Smooth muscle cell (in vitro differentiated cells): Measurements from ENCODE around the gene ITFG1. TPM values are rescaled to one million over a fixed set of nuclear protein-coding genes. Genes with fewer than 3 reads are reported as not detected.

ENCODE experiments used
- DNase-seq: peaks from one replicate; lab custom pipeline; 2025; ENCODE audit not compliant: unreplicated experiment; lab: John Stamatoyannopoulos, UW
- H2AFZ ChIP-seq: fragments of 200-600 bp; sonication (generic); 2 replicates; pipeline ENCODE4 v1.6.0; 2016; ENCODE audit warnings: antibody characterized with exemption, low read depth, mild to moderate bottlenecking
- H3F3A ChIP-seq: fragments of 200-600 bp; sonication (generic); 2 replicates; pipeline ENCODE4 v1.6.0; 2017; ENCODE audit warnings: antibody characterized with exemption, low read depth
- H3K27ac ChIP-seq: fragments of 200-600 bp; sonication (generic); 2 replicates; pipeline ENCODE4 v1.5.1; 2016; ENCODE audit warnings: low read depth, mild to moderate bottlenecking
- H3K27me3 ChIP-seq: fragments of 200-600 bp; sonication (generic); 2 replicates; pipeline ENCODE4 v1.6.1; 2016; ENCODE audit warnings: low read depth, mild to moderate bottlenecking
- H3K36me3 ChIP-seq: fragments of 200-600 bp; sonication (generic); 2 replicates; pipeline ENCODE4 v1.5.1; 2016; ENCODE audit warnings: low read depth
- H3K4me1 ChIP-seq: fragments of 200-600 bp; sonication (generic); 2 replicates; pipeline ENCODE4 v1.5.1; 2016; ENCODE audit warnings: low read depth
- H3K4me2 ChIP-seq: fragments of 200-600 bp; sonication (generic); 2 replicates; pipeline ENCODE4 v1.6.0; 2016; ENCODE audit warnings: mild to moderate bottlenecking
- H3K4me3 ChIP-seq: fragments of 200-600 bp; sonication (generic); 2 replicates; pipeline ENCODE4 v1.5.1; 2016; ENCODE audit warnings: mild to moderate bottlenecking
- H3K79me2 ChIP-seq: fragments of 200-600 bp; sonication (generic); 2 replicates; pipeline ENCODE4 v1.6.0; 2016; ENCODE audit warnings: low read depth, mild to moderate bottlenecking
- H3K9ac ChIP-seq: fragments of 200-600 bp; sonication (generic); 2 replicates; pipeline ENCODE4 v1.6.0; 2016; ENCODE audit warnings: low read depth
- H3K9me3 ChIP-seq: fragments of 200-600 bp; sonication (generic); replicated peaks from 2 replicates; pipeline ENCODE4 v1.5.1; 2016; ENCODE audit warnings: low read depth
- H4K20me1 ChIP-seq: fragments of 200-600 bp; sonication (generic); 2 replicates; pipeline ENCODE4 v1.6.0; 2016; ENCODE audit warnings: low read depth
- CTCF ChIP-seq: fragments of 200-600 bp; sonication (generic); IDR thresholded peaks from 2 replicates; pipeline ENCODE4 v1.5.1; 2017; ENCODE audit warnings: borderline replicate concordance, mild to moderate bottlenecking, antibody characterized with exemption; ENCODE audit not compliant: insufficient read depth, poor library complexity, severe bottlenecking
- WGBS: methylation state at CpG from one replicate; pipeline ENCODE4 v1.1.7; 2016; ENCODE audit warnings: low lambda C conversion rate; 5-methylcytosine and 5-hydroxymethylcytosine counted together
- polyA plus RNA-seq: library from polyadenylated mRNA; unstranded; fragments of >200 nt; fragmentation: Nextera tagmentation; extraction: Ambion mirVana; gene quantifications from 2 replicates; pipeline ENCODE4 v1.2.1, GENCODE V29; 2016
- total RNA-seq: library from RNA; depleted of rRNA; stranded (reverse); fragments of >200 nt; gene quantifications from 2 replicates; pipeline ENCODE4 v1.2.3, GENCODE V29; 2014

Gene ITFG1
- total and polyA plus RNA-seq, 2 experiments from 2014 or later: 75.2 to 100 TPM

GRCh38 chr16:47247690-47248089, 213.2 kb downstream of the ITFG1 start:
- Histone ChIP-seq H3K9me3 (no peaks in the 10 kb centered on the region), H3K4me2 (no peak overlapping the region), H3F3A (no peaks in the 10 kb centered on the region), H4K20me1 (no peaks in the 10 kb centered on the region), H3K9ac (no peak overlapping the region), H2AFZ (no peak overlapping the region), H3K27me3 (no peaks in the 10 kb centered on the region), H3K27ac (no peak overlapping the region), H3K36me3 (no peaks in the 10 kb centered on the region), H3K79me2 (no peaks in the 10 kb centered on the region), H3K4me1 (peaks cover 7% of the 10 kb centered on the region), H3K4me3 (no peak overlapping the region)
- WGBS: 85% methylated on average over 3 of the region's 3 CpGs
- DNase-seq: no peak
- TF ChIP-seq CTCF: no peak

- Histone ChIP-seq H2AFZ (no peak overlapping the region), H3K36me3 (no peaks in the 10 kb centered on the region), H3K79me2 (no peaks in the 10 kb centered on the region), H3K9ac (no peak overlapping the region), H3K27me3 (no peaks in the 10 kb centered on the region), H3K4me2 (no peak overlapping the region), H3K4me1 (peaks cover 7% of the 10 kb centered on the region), H3K9me3 (no peaks in the 10 kb centered on the region), H4K20me1 (no peaks in the 10 kb centered on the region), H3K4me3 (no peak overlapping the region), H3K27ac (no peak overlapping the region), H3F3A (no peaks in the 10 kb centered on the region)
- WGBS: 90% methylated on average over 4 of the region's 4 CpGs
- no peak for DNase-seq
- no peak for TF ChIP-seq CTCF
Measured at GRCh38 chr16:47244206-47244605, 216.7 kb downstream of the ITFG1 start.

GRCh38 chr16:47241061-47241460, 219.8 kb downstream of the ITFG1 start:
- Histone ChIP-seq H2AFZ (no peak overlapping the region), H3K4me3 (no peak overlapping the region), H3F3A (no peaks in the 10 kb centered on the region), H3K27ac (no peak overlapping the region), H3K27me3 (no peaks in the 10 kb centered on the region), H4K20me1 (no peaks in the 10 kb centered on the region), H3K9ac (no peak overlapping the region), H3K36me3 (no peaks in the 10 kb centered on the region), H3K9me3 (no peaks in the 10 kb centered on the region), H3K4me1 (no peaks in the 10 kb centered on the region), H3K4me2 (no peak overlapping the region), H3K79me2 (no peaks in the 10 kb centered on the region)
- TF ChIP-seq CTCF: no peak
- no peak for DNase-seq

GRCh38 chr16:47236716-47237115, 224.1 kb downstream of the ITFG1 start:
- H3K9me3 ChIP-seq: no peaks in the 10 kb centered on the region
- no peaks in the 10 kb centered on the region for H3F3A ChIP-seq
- TF ChIP-seq CTCF: no peak

More at GRCh38 chr16:47236716-47237115, 224.1 kb downstream of the ITFG1 start:
- 84% methylated on average over 6 of the region's 6 CpGs for WGBS
- H3K27ac ChIP-seq: no peak overlapping the region
- no peaks in the 10 kb centered on the region for H3K4me1 ChIP-seq
- H3K9ac ChIP-seq: no peak overlapping the region
- H3K36me3 ChIP-seq: no peaks in the 10 kb centered on the region
- H3K4me2 ChIP-seq: no peak overlapping the region
- no peaks in the 10 kb centered on the region for H4K20me1 ChIP-seq
- H2AFZ ChIP-seq: no peak overlapping the region
- H3K4me3 ChIP-seq: no peak overlapping the region
- no peak for DNase-seq
- H3K27me3 ChIP-seq: no peaks in the 10 kb centered on the region
- no peaks in the 10 kb centered on the region for H3K79me2 ChIP-seq
